Gastroesophageal sphincter (tissue), 3 donors: ENCODE measurements around the gene HLCS.

ENCODE experiments used
- CTCF ChIP-seq, 4 experiments: fragments of 200-600 bp in 2 of 4; fragments of 450-650 bp in 2 of 4; sonication (generic) in 1 of 4; IDR thresholded peaks; one replicate each; pipeline ENCODE4 v1.5.1; 2017 to 2019; ENCODE audit warnings: antibody characterized with exemption in 4 of 4, mild to moderate bottlenecking in 2 of 4, moderate library complexity in 2 of 4
- EP300 ChIP-seq: sonication (generic); formaldehyde crosslinking; IDR thresholded peaks from one replicate; pipeline ENCODE4 v1.6.1; 2017; ENCODE audit warnings: antibody characterized with exemption, mild to moderate bottlenecking
- POLR2A ChIP-seq, 2 donors: fragments of 450-650 bp; IDR thresholded peaks; one replicate each; pipeline ENCODE4 v1.6.1; 2017; ENCODE audit warnings: antibody characterized with exemption in 2 of 2, mild to moderate bottlenecking in 2 of 2, moderate library complexity in 1 of 2
- POLR2AphosphoS5 ChIP-seq: sonication (generic); formaldehyde crosslinking; IDR thresholded peaks from one replicate; pipeline ENCODE4 v1.6.1; 2017; ENCODE audit warnings: antibody characterized with exemption

GRCh38 chr21:36750576-36750959 is 215.9 kb downstream of the HLCS start:
- TF ChIP-seq CTCF (IDR thresholded peaks at IDR 0.05), result no peak
- no peak for TF ChIP-seq POLR2AphosphoS5
- no peak for TF ChIP-seq EP300
- TF ChIP-seq POLR2A (IDR thresholded peaks at IDR 0.05), result no peak
